Activated CD8-positive, alpha-beta memory T cell treated with anti-CD3 and anti-CD28 coated beads for 4 hours (primary cell): ENCODE results near the gene DAB2IP.

ENCODE experiments used
- DNase-seq, 2 donors: peaks; one replicate each; pipeline ENCODE4 v3.0.0-alpha.2; 2020; ENCODE audit warnings: low read depth in 2 of 2

DAB2IP gene

DNA sequence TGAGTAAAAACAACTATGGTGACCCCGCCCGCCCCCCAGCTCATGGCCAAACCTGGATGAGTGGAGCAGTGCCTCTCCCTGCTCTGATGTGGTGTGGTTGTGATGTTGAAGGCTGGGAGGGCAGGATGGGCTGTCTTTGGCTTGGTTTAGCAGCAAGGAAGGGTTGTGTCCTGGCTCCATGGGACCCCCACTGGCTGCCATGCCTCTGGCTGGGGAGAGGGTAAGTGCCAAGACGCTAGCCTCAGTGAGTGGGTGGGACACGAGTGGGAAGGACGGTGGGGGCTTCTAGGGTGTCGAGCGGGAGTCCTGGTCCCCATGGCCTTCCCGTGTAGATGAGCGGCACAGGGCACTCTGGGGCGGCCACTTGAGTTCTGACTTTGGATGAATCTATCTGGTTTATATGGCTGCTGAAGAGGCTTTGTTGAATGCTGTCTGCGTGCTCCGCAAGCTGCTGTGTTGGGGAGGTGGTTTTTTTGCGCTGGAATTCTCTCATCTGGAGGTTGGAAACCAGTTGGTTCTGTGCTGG is 50.4 kb downstream of the DAB2IP start:
- DNase-seq, result no peak

GRCh38 chr9:121703014-121703734 is 51.7 kb downstream of the DAB2IP start:
- DNase-seq, result no peak

- DNase-seq, result no peak
Observed at GRCh38 chr9:121704281-121704680, 52.8 kb downstream of the DAB2IP start.

DNA sequence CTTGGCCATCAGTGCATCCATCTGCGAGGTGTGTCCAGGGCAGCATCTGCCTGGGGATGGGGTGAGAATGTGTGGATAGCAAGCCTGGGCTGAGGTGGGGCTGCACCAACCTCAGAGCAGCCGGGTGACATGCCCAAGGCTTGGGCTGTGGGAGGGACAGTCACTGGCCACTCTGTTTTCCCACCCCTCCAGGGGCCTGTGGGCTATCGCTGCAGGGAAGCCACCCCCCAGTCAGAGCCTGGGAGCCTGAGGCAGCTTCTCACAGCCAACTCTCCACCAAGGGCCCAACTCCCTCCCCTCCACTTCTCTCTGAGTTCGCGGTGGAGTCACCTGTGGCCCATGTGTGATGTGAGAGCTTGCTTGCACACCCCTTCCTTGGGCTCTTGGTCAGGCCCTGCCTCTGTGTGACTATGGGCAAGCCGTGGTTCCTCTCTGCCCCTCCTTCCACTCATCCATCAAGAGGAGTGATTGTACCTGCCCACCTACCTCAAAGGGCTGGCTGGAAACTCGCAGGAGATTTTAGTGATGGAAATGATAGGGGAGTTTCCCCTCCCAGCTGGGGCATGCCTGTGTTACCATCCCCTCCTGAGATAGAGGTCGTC is 54.8 kb downstream of the DAB2IP start:
- DNase-seq, result no peak

DNA sequence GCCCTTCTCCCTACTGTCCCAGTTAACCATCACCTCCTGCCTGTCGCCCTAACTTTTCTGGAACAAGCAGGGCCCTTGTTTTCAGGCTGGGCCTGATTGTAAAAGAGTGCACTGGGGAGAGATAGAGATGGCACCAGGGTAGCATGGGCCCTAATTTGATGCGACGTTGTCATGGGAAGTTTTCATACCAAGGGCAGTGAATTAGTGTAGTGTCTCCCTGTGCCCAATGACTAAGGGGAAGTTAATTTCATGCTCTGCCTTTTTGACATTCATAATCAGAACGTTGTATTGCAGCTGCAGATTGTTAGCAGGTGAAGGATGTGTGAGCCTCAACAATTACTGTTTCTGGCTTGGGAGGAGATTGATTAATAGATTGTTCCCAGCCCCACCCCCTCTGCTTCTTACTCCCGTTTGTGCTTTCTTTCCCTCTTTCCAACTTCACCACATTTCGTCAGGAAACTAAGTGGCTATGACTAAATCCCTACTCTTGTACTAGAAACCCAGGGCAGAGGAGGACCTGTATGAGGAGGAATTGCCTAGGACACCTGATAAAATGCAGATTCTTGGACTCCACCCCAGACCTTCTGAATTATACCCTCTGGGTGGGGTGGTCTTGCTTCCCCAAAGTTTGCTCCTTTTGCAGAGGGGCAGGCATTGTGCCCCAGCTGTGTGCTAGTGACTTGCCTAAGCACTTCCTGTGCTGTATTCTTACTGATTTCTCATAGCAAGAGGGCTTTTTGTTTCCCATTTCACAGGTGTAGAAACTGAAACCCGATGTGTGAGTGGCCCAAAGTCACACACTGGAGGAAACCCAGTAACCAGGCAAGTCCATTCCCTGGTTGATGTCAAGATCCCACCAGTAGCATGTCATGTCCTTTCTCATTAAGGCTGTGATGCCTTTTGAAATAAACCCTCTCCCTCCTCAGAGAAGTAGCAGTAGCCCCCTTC is 56.3 kb downstream of the DAB2IP start:
- DNase-seq, result no peak

- no peak for DNase-seq
Observed at GRCh38 chr9:121708768-121709488, 57.5 kb downstream of the DAB2IP start.

- no peak for DNase-seq
Observed at GRCh38 chr9:121709798-121710197, 58.4 kb downstream of the DAB2IP start.

- DNase-seq, result no peak
Observed at GRCh38 chr9:121711281-121711680, 59.8 kb downstream of the DAB2IP start.

- no peak for DNase-seq
Observed at GRCh38 chr9:121711797-121712196, 60.4 kb downstream of the DAB2IP start.

DNA sequence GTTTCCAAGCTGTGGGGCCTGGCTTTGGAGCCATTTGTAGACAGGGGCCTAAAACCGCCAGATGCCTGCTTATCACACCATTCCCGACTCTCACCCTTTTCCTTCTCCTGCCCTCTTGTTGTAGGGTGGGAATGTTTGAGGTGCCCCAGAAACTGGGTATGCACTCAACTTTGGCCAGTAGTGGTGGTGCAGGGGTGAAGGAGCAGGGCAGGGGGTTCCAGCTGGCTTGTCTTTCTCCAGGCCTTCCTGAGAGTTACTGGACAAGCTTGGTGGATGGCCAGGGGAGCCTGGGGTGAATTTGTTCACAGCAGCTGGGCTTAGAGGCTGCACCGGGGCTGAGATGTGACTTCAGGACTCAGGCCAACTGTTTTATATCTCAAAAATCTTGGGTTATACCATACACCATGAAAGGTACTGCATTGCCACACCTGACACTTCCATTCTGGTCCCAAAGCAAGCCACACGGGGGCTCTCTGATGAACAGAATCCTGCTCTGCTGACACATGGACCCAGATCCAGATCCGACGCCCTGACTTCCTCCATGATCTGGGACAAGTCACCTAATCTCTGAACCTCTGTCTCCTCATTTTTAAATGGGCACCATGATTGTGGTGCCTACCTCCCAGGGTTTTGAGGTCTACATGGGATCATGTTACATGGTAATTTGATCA is 62.1 kb downstream of the DAB2IP start:
- DNase-seq, result no peak

DNA sequence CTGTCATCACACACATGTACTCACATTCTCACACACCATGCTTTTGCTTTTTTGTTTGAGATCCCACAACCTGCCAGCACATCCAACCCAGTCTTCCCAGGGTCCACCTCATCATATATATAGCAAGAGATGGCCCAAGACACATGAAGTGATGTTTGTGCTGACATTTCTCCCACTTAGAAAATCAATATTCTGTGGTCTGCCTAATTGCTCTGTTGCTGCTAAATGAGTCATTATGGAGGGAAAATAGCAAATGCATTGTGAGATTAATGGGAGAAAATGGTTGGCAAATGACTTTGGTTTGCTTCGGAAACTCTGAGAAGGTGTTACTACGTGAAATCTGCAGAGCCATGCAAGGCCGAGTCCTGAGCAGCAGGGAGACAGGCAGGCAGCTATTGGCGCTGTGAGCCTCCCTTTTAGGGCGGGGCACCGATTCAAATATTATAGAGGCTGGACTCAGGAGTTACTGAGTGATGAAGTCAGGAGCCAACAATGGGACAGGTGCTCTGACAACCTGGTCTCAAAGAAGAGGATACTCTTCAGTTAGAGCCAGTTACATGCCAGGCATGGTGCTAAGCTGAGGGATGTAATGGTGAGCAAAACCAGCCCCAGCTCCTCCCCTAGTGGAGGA is 62.8 kb downstream of the DAB2IP start:
- DNase-seq, result no peak

DNA sequence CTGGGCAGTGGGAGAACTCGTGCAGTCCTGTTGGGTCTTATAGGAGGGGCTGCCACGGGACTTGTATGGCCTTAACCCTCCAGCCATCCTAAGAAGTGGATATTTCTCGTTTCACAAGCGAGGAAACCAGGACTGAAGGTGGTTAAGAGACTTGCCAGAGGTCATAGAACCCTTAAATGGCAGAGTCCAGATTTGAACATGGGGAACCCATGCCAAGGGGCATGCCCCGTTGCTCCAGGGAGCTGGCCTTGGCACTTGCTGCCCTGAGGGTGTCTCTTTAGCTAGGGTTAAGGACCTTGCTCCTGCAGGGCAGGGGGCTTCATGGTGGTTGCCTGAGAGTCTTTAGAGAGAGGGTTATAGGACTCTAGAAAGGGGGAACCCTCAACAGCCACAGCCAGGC is 63.4 kb downstream of the DAB2IP start:
- DNase-seq, result no peak

GRCh38 chr9:121717141-121717991 is 65.9 kb downstream of the DAB2IP start:
- DNase-seq, result no peak

DNA sequence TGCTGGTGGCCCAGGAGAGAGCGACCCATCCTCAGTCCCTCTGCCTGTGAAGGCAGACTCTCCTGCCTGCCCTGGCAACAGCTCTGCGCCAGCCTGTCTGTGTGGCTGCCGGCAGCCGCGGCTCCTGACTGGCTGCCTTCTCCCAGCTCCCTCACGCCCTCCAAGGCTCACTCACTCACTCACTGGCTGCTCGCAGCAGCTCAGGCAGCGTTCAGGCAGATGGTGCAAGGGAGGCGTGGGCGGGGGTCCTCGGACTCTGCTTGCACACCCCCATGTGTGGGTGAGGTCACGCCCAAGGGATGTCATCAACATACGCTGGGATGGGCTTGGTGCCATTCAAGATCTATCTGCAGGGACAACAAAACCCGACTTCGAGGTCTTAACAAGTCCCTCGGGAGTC is 66.7 kb downstream of the DAB2IP start:
- DNase-seq, result no peak

GRCh38 chr9:121718501-121718900 is 67.1 kb downstream of the DAB2IP start:
- no peak for DNase-seq

- DNase-seq, result no peak
Observed at GRCh38 chr9:121720311-121721057, 69.0 kb downstream of the DAB2IP start.

- no peak for DNase-seq
Observed at GRCh38 chr9:121721058-121721350, 69.6 kb downstream of the DAB2IP start.

DNA sequence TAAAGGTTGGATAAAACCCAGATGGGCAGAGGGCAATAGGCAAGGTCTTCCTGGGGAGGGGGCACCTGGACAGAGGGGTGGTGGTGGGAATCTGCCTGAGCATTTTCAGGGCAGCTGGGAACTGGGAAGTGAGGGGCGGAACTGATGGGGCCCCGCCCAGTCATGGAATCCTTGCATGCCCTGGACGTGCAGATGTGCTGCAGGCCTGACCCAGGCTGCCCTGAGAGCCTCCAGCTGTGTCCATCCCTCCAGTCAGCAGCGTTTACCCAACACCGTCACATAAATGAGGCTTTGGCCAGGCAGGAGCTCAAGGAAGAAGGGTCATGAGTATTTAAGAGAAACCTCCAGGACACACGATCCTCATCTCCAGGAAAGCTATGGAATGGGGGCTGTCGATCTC is 70.3 kb downstream of the DAB2IP start:
- DNase-seq, result no peak
